ENCODE data around the gene P3H3.
A peak's percentile ranks its signal among the peaks of the same experiment; 100 is the strongest.

P3H3 gene

DNA sequence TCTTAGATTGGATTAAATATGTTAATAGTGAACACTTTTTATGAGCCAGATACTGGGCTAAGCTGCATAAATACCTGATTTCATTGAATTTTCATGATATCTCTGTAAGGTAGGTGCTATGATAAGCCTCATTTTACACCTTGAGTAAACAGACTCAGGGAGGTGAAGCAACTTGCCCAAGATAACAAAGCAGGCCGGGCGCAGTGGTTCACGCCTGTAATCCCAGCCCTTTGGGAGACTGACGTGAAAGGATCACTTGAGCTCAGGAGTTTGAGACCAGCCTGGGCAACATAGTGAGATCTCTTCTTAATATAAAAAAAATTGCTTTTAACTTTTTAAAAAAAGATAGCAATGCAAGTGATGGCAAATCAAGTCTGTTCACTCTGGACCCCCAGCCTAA lies 13.9 kb downstream of the P3H3 start:
- DNase-seq (ENCODE audit: low spot score) (no peak), FAIRE-seq (no peak)

DNA sequence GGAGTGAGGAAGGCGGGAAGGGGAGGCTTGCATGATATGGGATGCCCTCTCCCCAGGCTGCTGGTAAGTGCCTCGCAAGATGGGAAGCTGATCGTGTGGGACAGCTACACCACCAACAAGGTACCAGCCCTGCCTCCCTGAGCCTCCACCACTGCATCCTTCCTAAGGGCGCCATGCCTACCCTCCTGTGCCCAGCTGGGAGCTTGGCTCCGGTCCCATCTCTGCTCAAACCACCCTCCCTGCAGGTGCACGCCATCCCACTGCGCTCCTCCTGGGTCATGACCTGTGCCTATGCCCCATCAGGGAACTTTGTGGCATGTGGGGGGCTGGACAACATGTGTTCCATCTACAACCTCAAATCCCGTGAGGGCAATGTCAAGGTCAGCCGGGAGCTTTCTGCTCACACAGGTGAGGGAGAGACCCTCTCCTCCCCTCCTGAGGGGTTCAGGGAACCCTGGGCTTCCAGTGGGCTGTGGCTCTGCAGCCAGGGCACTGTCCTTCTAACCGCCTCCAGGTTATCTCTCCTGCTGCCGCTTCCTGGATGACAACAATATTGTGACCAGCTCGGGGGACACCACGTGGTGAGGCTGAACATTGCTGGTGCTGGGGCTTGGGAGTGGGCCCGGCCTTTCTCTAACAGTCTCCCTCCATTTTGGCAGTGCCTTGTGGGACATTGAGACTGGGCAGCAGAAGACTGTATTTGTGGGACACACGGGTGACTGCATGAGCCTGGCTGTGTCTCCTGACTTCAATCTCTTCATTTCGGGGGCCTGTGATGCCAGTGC lies 15.1 kb downstream of the P3H3 start:
- FAIRE-seq, result peak; percentile 82
- DNase-seq (ENCODE audit: low spot score), result no peak

DNA sequence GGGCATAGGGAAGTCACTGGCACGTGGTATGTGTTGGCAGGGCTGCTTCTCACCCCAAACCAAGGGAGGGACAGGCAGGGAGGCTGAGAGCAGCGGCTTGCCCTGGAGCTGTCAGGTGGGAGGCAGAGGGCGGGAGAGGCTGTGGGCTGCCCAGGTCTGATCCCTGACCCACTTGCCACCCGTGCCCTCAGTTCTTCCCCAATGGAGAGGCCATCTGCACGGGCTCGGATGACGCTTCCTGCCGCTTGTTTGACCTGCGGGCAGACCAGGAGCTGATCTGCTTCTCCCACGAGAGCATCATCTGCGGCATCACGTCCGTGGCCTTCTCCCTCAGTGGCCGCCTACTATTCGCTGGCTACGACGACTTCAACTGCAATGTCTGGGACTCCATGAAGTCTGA lies 17.2 kb downstream of the P3H3 start:
- no peak for DNase-seq (ENCODE audit: low spot score)
- FAIRE-seq, result peak; percentile 5

DNA sequence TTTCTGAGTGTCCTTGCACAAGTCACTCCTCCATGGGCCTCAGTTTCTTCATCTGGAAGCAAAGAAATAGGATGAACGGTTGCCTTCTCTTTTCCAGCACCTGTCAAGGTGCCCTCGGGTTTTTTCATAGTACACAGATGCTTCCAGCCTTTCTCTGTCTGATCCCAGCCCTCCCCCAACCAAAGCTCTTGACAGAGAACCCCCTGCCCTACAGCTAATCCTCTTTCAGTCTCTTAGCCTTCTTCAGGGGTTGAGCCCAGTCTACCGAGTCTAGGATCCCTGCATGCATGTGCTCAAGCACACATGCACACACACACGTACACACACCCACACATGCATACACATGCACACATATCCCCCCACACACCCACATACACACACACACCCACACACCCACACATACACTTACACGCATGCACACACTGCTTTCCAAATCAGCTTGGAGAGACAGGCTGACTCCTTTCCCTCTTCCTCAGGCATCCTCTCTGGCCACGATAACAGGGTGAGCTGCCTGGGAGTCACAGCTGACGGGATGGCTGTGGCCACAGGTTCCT lies 18.2 kb downstream of the P3H3 start:
- FAIRE-seq (peak; percentile 67), DNase-seq (ENCODE audit: low spot score) (no peak)

DNA sequence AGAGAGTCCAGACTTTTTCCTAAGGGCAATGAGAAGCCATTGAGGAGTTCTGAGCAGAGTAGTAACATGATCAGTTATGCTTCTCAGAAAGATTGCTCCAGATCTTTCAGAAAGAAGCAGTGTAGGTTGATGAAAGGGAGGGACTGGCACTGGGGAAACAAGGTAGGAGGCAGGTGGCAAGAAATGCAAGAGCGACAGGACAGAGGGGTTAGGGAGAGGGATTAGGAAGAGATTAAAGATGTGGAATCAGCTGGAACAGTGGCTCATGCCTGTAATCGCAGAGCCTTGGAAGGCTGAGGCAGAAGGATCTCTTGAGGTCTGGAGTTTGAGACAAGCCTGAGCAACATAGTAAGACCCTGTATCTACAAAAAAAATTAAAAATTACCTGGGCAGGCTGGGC lies 19.5 kb downstream of the P3H3 start:
- no peak for DNase-seq (ENCODE audit: low spot score)
- no peak for FAIRE-seq

DNA sequence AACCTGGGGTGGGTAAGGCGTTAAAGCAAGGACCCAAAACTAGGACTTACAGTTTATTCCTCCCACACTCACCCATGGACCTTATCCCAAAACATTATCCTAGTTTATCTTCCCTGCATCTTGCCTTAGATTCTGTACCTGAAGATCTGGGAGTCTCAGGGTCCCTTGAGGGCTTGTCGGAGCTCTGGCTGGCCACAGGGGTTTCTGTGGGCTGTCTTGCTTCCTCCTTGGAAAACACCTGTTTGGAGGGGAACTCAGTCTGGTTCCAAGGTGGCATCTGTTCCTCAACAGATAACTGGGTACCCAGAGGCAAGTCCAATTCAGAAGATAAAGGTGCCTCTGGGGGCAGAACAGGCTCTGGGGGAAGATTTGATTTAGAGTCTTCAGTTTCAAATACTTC lies 21.2 kb downstream of the P3H3 start:
- no peak for DNase-seq (ENCODE audit: low spot score)
- no peak for FAIRE-seq

DNA sequence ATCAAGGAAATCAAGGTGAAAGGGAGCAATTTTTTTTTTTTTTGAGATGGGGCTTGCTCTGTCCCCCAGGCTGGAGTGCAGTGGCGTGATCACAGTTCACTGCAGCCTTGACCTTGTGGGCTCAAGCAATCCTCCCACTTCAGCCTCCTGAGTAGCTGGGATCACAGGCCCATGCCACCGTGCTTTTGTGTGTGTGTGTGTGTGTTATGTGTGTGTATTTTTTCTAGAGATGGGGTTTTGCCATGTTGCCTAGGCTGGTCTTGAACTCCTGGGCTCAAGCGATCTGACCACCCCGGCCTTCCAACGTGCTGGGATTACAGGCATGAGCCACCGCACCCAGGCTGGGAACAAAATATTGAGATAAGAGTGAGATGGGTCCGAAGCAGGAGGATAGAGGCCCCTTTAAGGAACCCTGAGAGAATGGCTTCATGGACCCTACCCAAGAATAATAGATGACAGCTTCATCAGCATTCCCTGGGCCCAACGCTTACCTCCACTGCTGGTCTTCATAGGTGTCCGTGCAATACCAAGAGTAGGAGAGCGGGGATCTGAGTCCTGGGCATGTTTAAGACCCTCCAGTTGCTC lies 21.9 kb downstream of the P3H3 start:
- FAIRE-seq (no peak), DNase-seq (ENCODE audit: low spot score) (no peak)

DNA sequence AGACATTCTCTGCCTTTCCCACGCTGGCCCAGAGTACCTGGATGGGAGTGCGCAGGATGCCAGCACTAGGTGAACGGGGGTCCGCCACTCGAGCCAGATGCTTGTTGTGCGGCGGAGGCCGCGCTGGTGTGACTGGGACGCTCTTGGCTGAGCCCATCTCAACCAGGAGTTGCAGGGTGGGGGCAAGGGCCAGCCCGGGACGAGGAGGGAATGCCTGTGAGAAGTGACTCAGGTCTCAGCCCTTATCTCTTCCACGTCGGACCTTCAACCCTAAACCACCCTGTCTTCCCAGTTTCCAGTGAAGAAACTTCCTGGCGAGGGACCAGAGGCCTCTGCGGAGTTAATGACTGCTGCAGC lies 22.6 kb downstream of the P3H3 start:
- FAIRE-seq, result no peak
- DNase-seq (ENCODE audit: low spot score), result peak; percentile 27

DNA sequence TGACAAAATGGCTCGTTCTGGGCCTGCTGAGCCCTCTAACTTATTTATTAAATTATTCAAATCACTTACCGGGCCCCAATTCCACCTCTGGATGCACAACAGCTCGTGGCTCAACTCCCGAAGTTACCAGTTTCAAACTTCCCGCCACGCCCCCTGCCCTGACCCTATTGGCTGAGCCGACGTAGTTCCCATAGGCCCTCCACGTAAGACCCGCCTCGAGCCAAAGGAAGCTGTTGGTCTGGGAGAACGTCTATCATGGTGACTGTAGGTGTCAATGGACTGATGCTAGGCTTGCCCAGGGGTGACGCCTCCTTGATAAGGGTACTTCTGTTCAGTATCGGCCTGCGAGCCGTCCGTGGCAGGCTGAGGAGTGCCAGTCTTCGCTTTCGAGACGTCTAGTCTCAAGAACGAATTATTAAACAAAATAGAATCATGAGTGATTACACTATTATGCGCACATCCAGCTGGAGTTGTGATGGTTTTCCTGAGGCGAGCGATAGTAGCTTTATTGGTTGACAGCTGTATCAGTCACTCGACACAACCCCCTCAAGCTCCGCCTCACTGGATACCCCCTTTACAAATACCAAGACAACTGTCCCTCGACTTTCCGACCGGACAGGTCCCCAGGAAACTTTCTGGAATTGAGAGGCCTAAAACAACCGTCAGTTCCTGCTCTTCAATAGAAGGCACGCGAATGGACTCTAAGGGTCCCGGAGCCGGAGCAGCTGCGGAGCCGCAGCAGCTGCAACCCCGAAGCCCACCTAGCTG lies 23.1 kb downstream of the P3H3 start, which contains the start of gene CDCA3:
Gene CDCA3 (minus strand): TSS at position 134 of the 768 bp plus-strand sequence. CDS start 334 bp downstream, outside the sequence.
- peak; percentile 97 for FAIRE-seq
- peak; percentile 100 for DNase-seq (ENCODE audit: low spot score)

DNA sequence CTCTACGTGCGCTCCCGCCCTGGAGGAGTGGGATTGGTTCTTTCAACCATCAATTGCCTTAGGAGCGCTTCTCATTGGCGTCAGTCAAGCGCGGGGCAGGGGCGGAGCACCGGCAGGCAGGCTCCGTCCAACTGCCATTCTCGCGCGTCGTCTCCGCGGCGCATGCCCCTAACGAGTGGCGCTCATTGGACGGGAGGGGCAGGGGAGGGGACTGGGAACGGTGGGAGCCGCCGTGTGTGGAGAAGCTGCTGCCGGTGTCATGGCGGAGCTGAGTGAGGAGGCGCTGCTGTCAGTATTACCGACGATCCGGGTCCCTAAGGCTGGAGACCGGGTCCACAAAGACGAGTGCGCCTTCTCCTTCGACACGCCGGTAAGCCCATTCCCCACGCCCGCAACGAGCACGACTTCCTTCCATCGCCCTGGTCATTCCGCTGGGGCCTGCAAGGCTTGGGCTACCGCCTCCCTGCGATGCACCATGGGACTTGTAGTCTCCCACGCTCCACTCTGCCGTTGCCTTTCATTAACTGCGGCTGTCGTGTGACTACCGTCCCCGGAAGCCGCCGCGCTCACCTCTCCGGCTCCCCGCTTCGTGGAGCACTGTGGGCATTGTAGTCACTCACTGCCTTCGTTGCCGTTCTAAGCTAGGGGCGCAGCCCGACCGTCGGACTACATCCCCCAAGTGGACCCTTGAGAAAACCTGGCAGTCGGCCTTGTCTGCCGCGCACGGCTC lies 23.9 kb downstream of the P3H3 start, which contains the start of gene USP5:
Gene USP5 (plus strand): TSS at position 230 of the 730 bp plus-strand sequence. CDS start 30 bp downstream, at position 260.
- DNase-seq (ENCODE audit: low spot score) (peak; percentile 99), FAIRE-seq (peak; percentile 99)

DNA sequence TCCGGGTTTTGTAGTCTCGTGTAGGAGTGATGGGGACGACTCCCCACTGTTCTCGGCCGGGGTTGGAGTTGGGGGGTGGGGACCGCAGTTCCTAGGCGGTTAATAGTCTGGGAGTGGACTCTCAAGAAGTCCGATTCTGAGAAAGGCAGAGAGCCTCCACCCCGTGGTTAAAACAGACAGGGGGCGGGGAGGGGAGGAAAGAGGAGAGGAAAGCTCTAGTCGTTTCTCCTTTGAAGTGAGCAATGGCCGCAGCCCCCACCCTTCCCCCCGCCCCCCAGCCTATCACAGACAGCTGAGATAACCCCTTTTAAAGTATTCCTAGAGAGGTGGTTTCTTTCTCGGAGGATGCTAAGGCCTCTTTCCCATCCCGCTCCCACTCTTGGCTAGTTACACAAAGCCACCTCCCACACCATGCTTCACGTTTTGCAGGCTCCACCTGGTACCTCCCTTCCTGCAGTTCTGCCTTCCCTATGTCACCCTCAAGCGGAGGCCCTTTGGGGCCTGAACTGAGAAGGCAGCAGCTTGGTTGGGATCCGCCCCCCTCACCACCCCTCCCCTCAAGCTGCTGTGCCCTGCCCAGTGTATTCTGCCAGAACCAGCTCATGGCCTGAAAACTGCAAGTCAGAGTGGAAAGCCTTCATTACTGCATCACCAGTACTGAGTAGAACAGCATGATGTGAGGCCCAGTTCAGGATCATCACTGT lies 24.6 kb downstream of the P3H3 start:
- FAIRE-seq, result no peak
- peak; percentile 49 for DNase-seq (ENCODE audit: low spot score)

DNA sequence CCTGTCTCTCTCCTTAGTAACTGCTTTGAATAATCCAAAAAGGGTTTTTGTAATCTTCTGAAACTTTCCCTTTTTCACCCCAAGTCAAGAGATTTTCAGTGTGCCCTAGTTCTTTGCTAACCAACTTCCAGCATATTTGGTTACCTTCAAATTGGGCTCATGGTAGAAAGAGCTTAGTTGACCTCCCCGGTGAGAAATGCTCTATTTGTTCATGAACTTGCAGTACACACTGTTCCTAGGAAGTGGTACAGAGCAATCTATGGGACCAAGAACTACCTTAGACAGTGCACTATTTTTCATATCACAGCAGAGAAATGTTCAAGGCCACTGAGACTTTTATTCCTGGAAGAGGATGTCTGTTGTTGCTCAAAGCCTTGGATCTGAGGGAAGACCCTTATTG lies 25.4 kb downstream of the P3H3 start:
- no peak for DNase-seq (ENCODE audit: low spot score)
- FAIRE-seq, result no peak

DNA sequence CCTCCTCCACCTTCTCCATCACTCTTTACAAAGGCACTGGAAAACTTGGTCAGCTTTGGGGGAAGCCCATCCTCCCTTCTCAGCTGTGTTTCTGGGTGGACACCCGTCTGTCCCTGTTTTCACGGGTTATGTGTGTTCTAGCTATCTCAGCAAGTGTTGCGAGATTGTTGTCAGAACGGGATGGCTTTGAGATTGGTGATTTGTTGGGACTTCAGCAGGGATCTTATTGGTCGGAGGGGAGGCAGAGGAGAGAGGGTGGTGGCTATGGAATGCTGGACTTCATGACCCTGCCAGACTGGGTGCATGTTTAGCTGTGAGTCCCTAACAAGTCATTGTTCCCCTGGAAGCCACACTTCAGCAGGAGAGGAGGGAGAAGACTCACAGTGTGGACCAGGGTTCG lies 25.8 kb downstream of the P3H3 start:
- DNase-seq (ENCODE audit: low spot score) (no peak), FAIRE-seq (no peak)

DNA sequence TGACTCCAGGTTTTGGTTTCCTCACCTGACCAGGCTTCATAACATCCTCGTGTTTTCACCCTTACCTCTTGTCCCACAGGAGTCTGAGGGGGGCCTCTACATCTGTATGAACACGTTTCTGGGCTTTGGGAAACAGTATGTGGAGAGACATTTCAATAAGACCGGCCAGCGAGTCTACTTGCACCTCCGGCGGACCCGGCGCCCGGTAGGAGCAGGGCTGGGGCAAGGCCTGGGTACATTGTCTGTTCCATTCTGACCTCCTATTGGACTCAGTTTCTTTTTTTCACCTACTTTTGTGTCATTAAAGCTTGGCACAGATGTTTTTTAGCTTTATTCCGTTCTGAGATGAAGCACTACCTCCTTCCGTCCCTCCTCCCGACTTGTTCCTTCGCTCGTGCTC lies 27.1 kb downstream of the P3H3 start:
- no peak for FAIRE-seq
- no peak for DNase-seq (ENCODE audit: low spot score)

DNA sequence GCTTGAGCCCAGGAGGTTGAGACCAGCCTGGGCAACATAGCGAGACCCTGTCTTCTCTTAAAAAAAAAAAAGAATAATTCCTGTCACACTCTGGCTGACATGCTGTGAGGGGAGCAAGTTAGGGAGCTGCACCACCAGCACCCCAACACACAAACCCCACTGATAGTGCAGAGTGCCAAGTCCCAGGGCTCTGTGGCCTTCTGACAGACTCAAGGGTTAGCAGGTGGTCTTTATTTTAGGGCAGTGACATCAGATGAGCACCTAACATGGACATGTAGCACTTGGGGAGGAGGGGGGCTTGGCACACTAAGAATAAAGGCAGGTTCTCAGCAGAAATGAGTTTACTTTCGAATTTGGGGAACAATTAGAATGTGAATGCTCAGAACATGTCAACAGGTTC lies 30.6 kb downstream of the P3H3 start:
- DNase-seq (ENCODE audit: low spot score), result no peak
- no peak for FAIRE-seq

DNA sequence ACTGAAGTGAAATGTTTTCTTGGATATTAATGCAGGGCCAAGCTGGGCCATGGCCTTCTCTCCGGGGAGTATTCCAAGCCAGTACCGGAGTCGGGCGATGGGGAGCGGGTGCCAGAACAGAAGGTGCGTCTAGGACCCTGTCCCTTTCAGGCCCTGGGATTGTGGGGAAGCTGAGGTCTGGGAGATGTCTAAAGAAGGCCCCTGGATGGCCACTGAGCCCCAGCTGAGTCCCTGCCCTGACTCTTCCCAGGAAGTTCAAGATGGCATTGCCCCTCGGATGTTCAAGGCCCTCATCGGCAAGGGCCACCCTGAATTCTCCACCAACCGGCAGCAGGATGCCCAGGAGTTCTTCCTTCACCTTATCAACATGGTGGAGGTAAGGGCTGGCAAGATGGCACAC lies 31.9 kb downstream of the P3H3 start:
- no peak for FAIRE-seq
- no peak for DNase-seq (ENCODE audit: low spot score)

DNA sequence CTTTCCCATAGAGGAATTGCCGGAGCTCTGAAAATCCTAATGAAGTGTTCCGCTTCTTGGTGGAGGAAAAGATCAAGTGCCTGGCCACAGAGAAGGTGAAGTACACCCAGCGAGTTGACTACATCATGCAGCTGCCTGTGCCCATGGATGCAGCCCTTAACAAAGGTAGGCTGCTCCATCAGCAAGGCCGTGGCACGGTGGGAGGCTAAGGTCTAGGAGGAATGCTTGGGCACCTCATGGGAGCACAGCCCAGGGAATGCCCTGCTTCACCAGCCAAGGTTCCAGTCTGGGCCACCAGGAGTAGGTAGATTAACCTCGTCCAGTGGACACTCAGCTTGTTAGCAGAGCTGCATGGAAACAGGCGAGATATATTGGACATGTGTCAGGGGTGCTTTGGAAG lies 32.7 kb downstream of the P3H3 start:
- DNase-seq (ENCODE audit: low spot score) (no peak), FAIRE-seq (no peak)

DNA sequence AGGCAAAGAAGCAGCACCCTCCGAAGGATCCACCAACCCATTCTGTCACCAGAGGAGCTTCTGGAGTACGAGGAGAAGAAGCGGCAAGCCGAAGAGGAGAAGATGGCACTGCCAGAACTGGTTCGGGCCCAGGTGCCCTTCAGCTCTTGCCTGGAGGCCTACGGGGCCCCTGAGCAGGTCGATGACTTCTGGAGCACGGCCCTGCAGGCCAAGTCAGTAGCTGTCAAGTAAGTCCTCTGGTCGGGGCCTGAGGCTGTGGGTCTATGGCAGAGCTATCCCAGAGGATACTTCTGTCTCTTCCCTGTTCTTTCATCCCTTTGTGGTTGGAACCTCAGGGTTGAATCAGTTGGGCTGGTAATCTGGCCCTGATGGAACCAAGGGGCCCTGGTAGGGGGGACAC lies 33.2 kb downstream of the P3H3 start:
- DNase-seq (ENCODE audit: low spot score) (no peak), FAIRE-seq (no peak)

DNA sequence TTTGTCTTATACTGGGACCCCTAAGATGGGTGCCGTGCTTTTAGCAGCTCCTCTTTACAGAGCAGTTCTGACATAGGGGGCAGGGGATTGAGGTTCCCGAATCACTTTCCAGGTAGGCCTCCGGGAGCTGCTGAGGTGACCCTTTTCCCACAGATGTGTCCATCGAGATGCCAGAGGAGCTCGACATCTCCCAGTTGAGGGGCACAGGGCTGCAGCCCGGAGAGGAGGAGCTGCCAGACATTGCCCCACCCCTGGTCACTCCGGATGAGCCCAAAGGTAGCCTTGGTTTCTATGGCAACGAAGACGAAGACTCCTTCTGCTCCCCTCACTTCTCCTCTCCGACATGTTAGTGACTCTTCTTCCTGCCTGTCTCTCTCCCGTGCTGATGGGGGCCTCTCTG lies 34.8 kb downstream of the P3H3 start:
- no peak for FAIRE-seq

DNA sequence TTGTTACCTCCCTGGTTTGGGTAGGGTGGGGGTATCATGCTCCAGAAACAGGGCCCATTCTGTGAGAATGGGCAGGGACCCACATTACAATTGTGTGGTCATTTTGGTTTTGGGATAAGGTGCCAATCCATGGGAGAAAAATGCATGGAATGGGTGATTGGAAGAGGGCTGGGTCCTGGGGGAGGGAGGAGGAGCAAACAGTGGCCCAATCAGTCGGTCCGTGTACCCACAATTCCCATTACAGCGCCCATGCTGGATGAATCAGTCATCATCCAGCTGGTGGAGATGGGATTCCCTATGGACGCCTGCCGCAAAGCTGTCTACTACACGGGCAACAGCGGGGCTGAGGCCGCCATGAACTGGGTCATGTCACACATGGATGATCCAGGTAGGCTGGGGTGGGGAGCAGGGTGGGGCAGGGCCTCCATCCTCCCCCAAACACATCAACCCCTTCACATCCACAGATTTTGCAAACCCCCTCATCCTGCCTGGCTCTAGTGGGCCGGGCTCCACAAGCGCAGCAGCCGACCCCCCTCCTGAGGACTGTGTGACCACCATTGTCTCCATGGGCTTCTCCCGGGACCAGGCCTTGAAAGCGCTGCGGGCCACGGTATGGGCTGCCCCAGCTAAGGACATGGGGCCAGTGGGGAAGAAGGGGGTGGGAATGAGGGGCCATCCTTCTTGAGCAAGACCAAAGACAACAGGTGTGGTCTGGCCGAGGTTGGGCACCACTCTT lies 35.5 kb downstream of the P3H3 start:
- no peak for FAIRE-seq

More for the DNA sequence above, 34.8 kb downstream of the P3H3 start:
- no peak for DNase-seq (ENCODE audit: low spot score)

More for the DNA sequence above, 35.5 kb downstream of the P3H3 start:
- DNase-seq (ENCODE audit: low spot score), result no peak

Measured in urothelium cell line (cell line).